ENCODE data around the gene ZNF335. TPM values are rescaled to one million over a fixed set of nuclear protein-coding genes. Genes with fewer than 3 reads are reported as not detected.

The ZNF335 gene
- total and polyA plus RNA-seq, 2 donors (not counting 3 experiments of a cell fraction or from before 2014, with no cell fraction given) = 17.3 to 22.8 TPM

DNA sequence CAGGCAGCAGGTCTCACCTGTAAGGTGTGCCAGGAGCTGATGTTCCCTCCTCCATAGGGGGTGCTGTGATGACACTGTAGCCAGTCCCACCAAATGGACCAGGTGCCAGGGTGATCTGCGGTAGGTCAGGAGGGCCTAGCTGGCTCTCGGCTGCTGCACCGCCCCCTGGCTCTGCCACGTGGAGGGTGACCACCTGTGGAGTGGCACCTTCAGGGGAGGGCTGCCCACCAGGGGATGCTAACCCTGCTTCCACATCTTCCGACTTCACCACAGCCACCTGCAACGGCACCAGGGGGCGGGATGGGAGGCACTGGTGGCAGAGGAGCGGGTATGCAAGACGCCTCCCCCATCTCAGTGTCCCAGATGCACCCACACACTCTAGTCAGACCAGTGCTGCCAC is 18.3 kb downstream of the ZNF335 start:
- FAIRE-seq (no peak), DNase-seq (ENCODE audit: low read depth, low spot score) (no peak)
- H3K79me2 ChIP-seq (ENCODE audit: control insufficient read depth, insufficient read depth, low read length) = no peaks in the 10 kb centered on the region
- H3K27ac ChIP-seq (ENCODE audit: insufficient read depth, low read depth, low read length) = no peak overlapping the region
- no peaks in the 10 kb centered on the region for H3K9me3 ChIP-seq (replicated peaks; ENCODE audit: control insufficient read depth, insufficient read depth, low read length)
- TF ChIP-seq POLR2A (IDR thresholded peaks at IDR 0.05; ENCODE audit: low read depth, low read length) (no peak), FOS (IDR thresholded peaks at IDR 0.05; ENCODE audit: borderline replicate concordance, insufficient read depth, low read length) (no peak), POLR2AphosphoS5 (IDR thresholded peaks at IDR 0.05; ENCODE audit: insufficient read depth, low read depth, low read length) (no peak), GATA2 (IDR thresholded peaks at IDR 0.05; ENCODE audit: insufficient read depth, insufficient read length, low read depth, low read length) (no peak), JUN (IDR thresholded peaks at IDR 0.05; ENCODE audit: borderline replicate concordance, insufficient read depth, insufficient read length, low read depth) (no peak), EZH2 (IDR thresholded peaks at IDR 0.05; ENCODE audit: borderline replicate concordance, low read depth, low read length, severe bottlenecking) (no peak), MYC (IDR thresholded peaks at IDR 0.05; ENCODE audit: low read depth, low read length) (no peak)
- TF ChIP-seq, protein P1, sequence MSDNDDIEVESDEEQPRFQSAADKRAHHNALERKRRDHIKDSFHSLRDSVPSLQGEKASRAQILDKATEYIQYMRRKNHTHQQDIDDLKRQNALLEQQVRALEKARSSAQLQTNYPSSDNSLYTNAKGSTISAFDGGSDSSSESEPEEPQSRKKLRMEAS (IDR thresholded peaks at IDR 0.05; ENCODE audit: insufficient read depth, insufficient read length) = no peak
- TF ChIP-seq, protein P2, sequence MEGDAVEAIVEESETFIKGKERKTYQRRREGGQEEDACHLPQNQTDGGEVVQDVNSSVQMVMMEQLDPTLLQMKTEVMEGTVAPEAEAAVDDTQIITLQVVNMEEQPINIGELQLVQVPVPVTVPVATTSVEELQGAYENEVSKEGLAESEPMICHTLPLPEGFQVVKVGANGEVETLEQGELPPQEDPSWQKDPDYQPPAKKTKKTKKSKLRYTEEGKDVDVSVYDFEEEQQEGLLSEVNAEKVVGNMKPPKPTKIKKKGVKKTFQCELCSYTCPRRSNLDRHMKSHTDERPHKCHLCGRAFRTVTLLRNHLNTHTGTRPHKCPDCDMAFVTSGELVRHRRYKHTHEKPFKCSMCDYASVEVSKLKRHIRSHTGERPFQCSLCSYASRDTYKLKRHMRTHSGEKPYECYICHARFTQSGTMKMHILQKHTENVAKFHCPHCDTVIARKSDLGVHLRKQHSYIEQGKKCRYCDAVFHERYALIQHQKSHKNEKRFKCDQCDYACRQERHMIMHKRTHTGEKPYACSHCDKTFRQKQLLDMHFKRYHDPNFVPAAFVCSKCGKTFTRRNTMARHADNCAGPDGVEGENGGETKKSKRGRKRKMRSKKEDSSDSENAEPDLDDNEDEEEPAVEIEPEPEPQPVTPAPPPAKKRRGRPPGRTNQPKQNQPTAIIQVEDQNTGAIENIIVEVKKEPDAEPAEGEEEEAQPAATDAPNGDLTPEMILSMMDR (IDR thresholded peaks at IDR 0.05; ENCODE audit: extremely low read depth in 1 of 2, insufficient read depth in 1 of 2, low read depth in 1 of 2, low read length in 2 of 2) = no peak
- H3K9ac ChIP-seq (replicated peaks; ENCODE audit: extremely low read depth, insufficient read depth, low read length) = no peak overlapping the region
- intact Hi-C loops (cut with micrococcal nuclease) (no loop called here), dilution Hi-C loops (cut with MboI; ENCODE audit: extremely low pct_ligation_motif_present, low sequenced_read_pairs) (no loop called here)
- H2AFZ ChIP-seq (ENCODE audit: low read depth, low read length) = no peak overlapping the region
- no peaks in the 10 kb centered on the region for H3K4me1 ChIP-seq (ENCODE audit: control insufficient read depth, extremely low read depth, insufficient read depth, low read length)
- H3K27me3 ChIP-seq (ENCODE audit: control insufficient read depth in 2 of 2, insufficient read depth in 2 of 2, low read length in 2 of 2) = no peaks in the 10 kb centered on the region
- CTCF ChIA-PET = interaction anchor here (2.7 kb wide), 1 partner anchor 17 kb away, joined by 18 read pairs; no protein-coding TSS in a partner anchor
- no peaks in the 10 kb centered on the region for H4K20me1 ChIP-seq (replicated peaks; ENCODE audit: control insufficient read depth, extremely low read depth, insufficient read depth, low read length)
- H3K4me3 ChIP-seq (replicated peaks in 1 of 3; ENCODE audit: insufficient read depth in 1 of 3, low read depth in 1 of 3, low read length in 3 of 3) = no peak overlapping the region
- POLR2A ChIA-PET = no interaction called here
- peaks cover 10 to 52% of the 10 kb centered on the region in 2 experiments for H3K36me3 ChIP-seq (ENCODE audit: control insufficient read depth in 2 of 2, extremely low read depth in 1 of 2, insufficient read depth in 2 of 2, low read length in 2 of 2)
- no TSS peak for BruUV-seq (replicated peaks)
- H3K9me1 ChIP-seq (replicated peaks; ENCODE audit: control insufficient read depth, extremely low read depth, insufficient read depth, low read length) = no peaks in the 10 kb centered on the region
- no peak overlapping the region for H3K4me2 ChIP-seq (ENCODE audit: insufficient read depth, low read length)
